IMR-90 (cell line): ENCODE results near the gene TUBGCP2. TPM values are rescaled to one million over a fixed set of nuclear protein-coding genes. Genes with fewer than 3 reads are reported as not detected.

Experiments used
- BHLHE40 ChIP-seq: fragments of 150-350 bp; IDR thresholded peaks from 2 replicates; pipeline ENCODE4 v1.6.1; 2016; ENCODE audit warnings: mild to moderate bottlenecking, low read depth, low read length
- MAZ ChIP-seq: IDR thresholded peaks from 2 replicates; pipeline ENCODE4 v1.6.1; 2012; ENCODE audit warnings: low read depth, mild to moderate bottlenecking, low read length, improper control_type of control experiment, moderate library complexity, borderline replicate concordance
- RCOR1 ChIP-seq: IDR thresholded peaks from 2 replicates; pipeline ENCODE4 v1.6.1; 2012; ENCODE audit warnings: mild to moderate bottlenecking, low read length, improper control_type of control experiment; ENCODE audit not compliant: insufficient replicate concordance
- SMC3 ChIP-seq: fragments of 150-350 bp; IDR thresholded peaks from 2 replicates; pipeline ENCODE4 v1.6.1; 2016; ENCODE audit warnings: low read depth, mild to moderate bottlenecking, antibody characterized with exemption, low read length, moderate library complexity
- polyA plus RNA-seq, 3 experiments: library from polyadenylated mRNA; depleted of rRNA; stranded (reverse); fragments of >200 nt; gene quantifications; 2 replicates each; pipeline ENCODE4 v1.2.3, GENCODE V29; 2012; ENCODE audit warnings: low replicate concordance in 1 of 3
- total RNA-seq: library from RNA; depleted of rRNA; stranded (reverse); fragments of >200 nt; gene quantifications from 2 replicates; pipeline ENCODE4 v1.2.3, GENCODE V29; 2012

Gene TUBGCP2
- total and polyA plus RNA-seq, 2 of the 4 experiments (the other 2 are of a cell fraction): 48.1 to 72.6 TPM

- TF ChIP-seq SMC3: no peak
- no peak for TF ChIP-seq RCOR1
- 0 out of 2 replicates have a peak, but pooled peaks have one; percentile 8 for TF ChIP-seq BHLHE40
- TF ChIP-seq MAZ: peak; percentile 95
Observed at GRCh38 chr10:133308421-133309099, at the start of gene TUBGCP2, which contains the start of gene ZNF511 (continued).
